Right lobe of liver (tissue), 6 donors: ENCODE data around the gene EML3. TPM values are rescaled to one million over a fixed set of nuclear protein-coding genes. Genes with fewer than 3 reads are reported as not detected.

Experiments used
- ATAC-seq, 4 donors: fragments of 200-7000 bp; cut with Tn5 transposase; one replicate each; pipeline ENCODE4 v1.9.1; 2020; ENCODE audit warnings: mild to moderate bottlenecking in 4 of 4, moderate library complexity in 4 of 4
- DNase-seq, 3 donors: peaks; one replicate each; pipeline ENCODE4 v3.0.0-alpha.2; 2020
- H3K27ac ChIP-seq, 3 donors: fragments of 200-600 bp; one replicate each; pipeline ENCODE4 v1.8.0; 2022
- H3K27me3 ChIP-seq, 2 donors: fragments of 200-600 bp; one replicate each; pipeline ENCODE4 v1.8.0; 2022
- H3K36me3 ChIP-seq, 4 donors: fragments of 200-600 bp; sonication (generic) in 1 of 4; one replicate each; pipeline versions ENCODE4 v1.5.1 to v1.8.0; 2017 to 2022; ENCODE audit warnings: control low read depth in 1 of 4
- H3K4me1 ChIP-seq, 4 donors: fragments of 200-600 bp; sonication (generic) in 1 of 4; one replicate each; pipeline versions ENCODE4 v1.5.1 to v1.8.0; 2017 to 2022; ENCODE audit warnings: control low read depth in 1 of 4
- H3K4me3 ChIP-seq, 3 donors: fragments of 200-600 bp; one replicate each; pipeline ENCODE4 v1.8.0; 2022
- H3K9me3 ChIP-seq, 4 donors: fragments of 200-600 bp; sonication (generic) in 1 of 4; one replicate each; pipeline versions ENCODE4 v1.5.1 to v1.8.0; 2017 to 2022; ENCODE audit warnings: control low read depth in 1 of 4
- CTCF ChIP-seq, 4 donors: fragments of 200-600 bp in 3 of 4; fragments of 450-650 bp in 1 of 4; IDR thresholded peaks; one replicate each; pipeline versions ENCODE4 v1.5.1 to v1.8.0; 2016 to 2022; ENCODE audit warnings: antibody characterized with exemption in 4 of 4, mild to moderate bottlenecking in 2 of 4
- POLR2A ChIP-seq: fragments of 450-650 bp; IDR thresholded peaks from one replicate; pipeline ENCODE4 v1.6.1; 2017; ENCODE audit warnings: antibody characterized with exemption, mild to moderate bottlenecking
- WGBS: methylation state at CpG from one replicate; pipeline ENCODE4 v1.1.6; 2018; ENCODE audit warnings: low coverage, low lambda C conversion rate; ENCODE audit not compliant: insufficient coverage; ENCODE audit errors: missing lambda C conversion rate; 5-methylcytosine and 5-hydroxymethylcytosine counted together
- intact Hi-C, 2 donors: fragments of 100-400 bp; cut with DNase I; formaldehyde crosslinking; loops; one replicate each; pipeline versions ENCODE4 v1.11.2 to v1.14.1; 2022
- total RNA-seq, 6 experiments: library from RNA; depleted of rRNA in 2 of 6; stranded (reverse); fragments of >200 nt in 2 of 6; fragmentation: NEBNext Ultra II Directional in 3 of 6; extraction: Animal tissue kit (Norgen Biotek cat#: 25700) in 3 of 6; gene quantifications; one replicate each; pipeline versions ENCODE4 v1.1.0 to v1.2.4, GENCODE V29; 2016 to 2023
- donor health status: DM: no; HTN: yes; CAD: no.
- donor health status: DM: no; HTN: no; CAD: no.
- donor health status: DM: no; HTN: no; CAD: no.
- donor health status: DM: no; HTN: yes; CAD: no.
- donor health status: DM: no; HTN: yes; CAD: no.

Gene EML3
- total RNA-seq, 6 experiments from 2014 or later: 19.1 to 36.4 (median 22.7) TPM

- no peak for DNase-seq
- Histone ChIP-seq H3K27ac (no peak overlapping the region), H3K27me3 (no peaks in the 10 kb centered on the region), H3K4me1 (peaks cover 0 to 18% (median 5%) of the 10 kb centered on the region in 4 donors), H3K9me3 (no peaks in the 10 kb centered on the region), H3K4me3 (no peak overlapping the region), H3K36me3 (no peaks in the 10 kb centered on the region)
- TF ChIP-seq POLR2A: no peak
- no peak for TF ChIP-seq CTCF (IDR thresholded peaks at IDR 0.05)
- WGBS: no CpG with 5 or more reads among the region's 7 CpGs
- intact Hi-C loops: loop anchor here in 1 of 2 donors (10.0 kb wide), 1 partner anchor 59 kb away; the partner anchor contains the start of genes LBHD1, UBXN1 and UQCC3
- ATAC-seq: no peak
These were observed 2.9 kb upstream of the EML3 start for GRCh38 chr11:62615521-62615920.

- Histone ChIP-seq H3K4me3 (no peak overlapping the region), H3K9me3 (no peaks in the 10 kb centered on the region), H3K36me3 (no peaks in the 10 kb centered on the region), H3K27ac (no peak overlapping the region), H3K27me3 (no peaks in the 10 kb centered on the region), H3K4me1 (peaks cover 0 to 17% (median 4%) of the 10 kb centered on the region in 4 donors)
- intact Hi-C loops: loop anchor here in 1 of 2 donors (10.0 kb wide), 1 partner anchor 61 kb away; the partner anchor contains the start of genes LBHD1, UBXN1 and UQCC3
- ATAC-seq (peak in 1 of 4 donors; percentile 12), DNase-seq (peak in 1 of 3 donors; percentile 49)
- no peak for TF ChIP-seq POLR2A
- TF ChIP-seq CTCF (IDR thresholded peaks at IDR 0.05): no peak
- WGBS: 77% methylated on average over 8 of the region's 8 CpGs
These were observed 1.7 kb upstream of the EML3 start for GRCh38 chr11:62614275-62614674.

- Histone ChIP-seq H3K27ac (peak overlapping the region; percentile 75 to 94 (median 90)), H3K9me3 (no peaks in the 10 kb centered on the region), H3K4me3 (peak overlapping the region in 2 of 3 donors; percentile 67 to 78), H3K36me3 (no peaks in the 10 kb centered on the region), H3K4me1 (peaks cover 0 to 17% (median 4%) of the 10 kb centered on the region in 4 donors), H3K27me3 (no peaks in the 10 kb centered on the region)
- TF ChIP-seq CTCF (IDR thresholded peaks at IDR 0.05) (no peak), POLR2A (no peak)
- intact Hi-C loops: loop anchor here in 1 of 2 donors (10.0 kb wide), 1 partner anchor 61 kb away; the partner anchor contains the start of genes LBHD1, UBXN1 and UQCC3
- DNase-seq (no peak), ATAC-seq (peak in 3 of 4 donors; percentile 1 to 8 (median 3))
- WGBS: 80% methylated on average over 1 of the region's 15 CpGs
These were observed 760 bp upstream of the EML3 start for GRCh38 chr11:62613291-62613778.

- Histone ChIP-seq H3K27ac (peak overlapping the region; percentile 75 to 94 (median 90)), H3K9me3 (no peaks in the 10 kb centered on the region), H3K27me3 (no peaks in the 10 kb centered on the region), H3K36me3 (no peaks in the 10 kb centered on the region), H3K4me1 (peaks cover 0 to 27% (median 9%) of the 10 kb centered on the region in 4 donors), H3K4me3 (peak overlapping the region; percentile 67 to 80 (median 78))
- intact Hi-C loops: loop anchor here in 1 of 2 donors (10.0 kb wide), 1 partner anchor 63 kb away; the partner anchor contains the start of genes LBHD1, UBXN1 and UQCC3
- no peak for TF ChIP-seq CTCF (IDR thresholded peaks at IDR 0.05)
- no peak for TF ChIP-seq POLR2A
- ATAC-seq (no peak), DNase-seq (peak in 1 of 3 donors; percentile 34)
- WGBS: 1% methylated on average over 20 of the region's 34 CpGs
These were observed 740 bp downstream of the EML3 start for GRCh38 chr11:62611705-62612365.
